OCI-LY7 (cell line): ENCODE results near the gene TMTC1. TPM values are rescaled to one million over a fixed set of nuclear protein-coding genes. Genes with fewer than 3 reads are reported as not detected.

Experiments used
- BruUV-seq: library from RNA; stranded (reverse); fragments of 400-500 nt; replicated peaks from 2 replicates; lab custom pipeline; 2021; lab: Mats Ljungman, UMichigan
- CTCF ChIA-PET: fragments of 300-600 bp; sonication (Branson Sonifier 250); formaldehyde crosslinking; loops from one replicate; lab custom pipeline; 2022; ENCODE audit warnings: antibody characterized with exemption; ENCODE audit not compliant: unreplicated experiment; lab: Charles Lee
- POLR2A ChIA-PET: fragments of 300-600 bp; sonication (Branson Sonifier 250); formaldehyde crosslinking; loops from one replicate; lab custom pipeline; 2022; ENCODE audit warnings: antibody characterized with exemption; lab: Charles Lee
- DNase-seq: peaks from one replicate; pipeline ENCODE4 v3.0.0-alpha.2; 2015; ENCODE audit warnings: low spot score
- H2AFZ ChIP-seq: fragments of 200-600 bp; sonication (generic), shearing (Covaris generic); 2 replicates; pipeline ENCODE4 v1.6.1; 2014; ENCODE audit warnings: mild to moderate bottlenecking, antibody characterized with exemption, low read length, moderate library complexity
- H3K27ac ChIP-seq: fragments of 200-600 bp; sonication (generic); 2 replicates; pipeline ENCODE4 v1.5.1; 2014; ENCODE audit warnings: mixed run types, low read depth, mild to moderate bottlenecking, moderate library complexity, low read length, inconsistent platforms; ENCODE audit not compliant: poor library complexity, severe bottlenecking
- H3K36me3 ChIP-seq: fragments of 200-600 bp; sonication (generic); 2 replicates; pipeline ENCODE4 v1.6.1; 2014; ENCODE audit warnings: mild to moderate bottlenecking, antibody characterized with exemption, low read length, moderate library complexity, mixed read lengths; ENCODE audit not compliant: insufficient read depth
- H3K4me1 ChIP-seq: fragments of 200-600 bp; sonication (generic); 2 replicates; pipeline ENCODE4 v1.5.1; 2014; ENCODE audit warnings: mild to moderate bottlenecking, low read length; ENCODE audit not compliant: insufficient read depth, poor library complexity, severe bottlenecking
- H3K4me2 ChIP-seq: fragments of 200-600 bp; sonication (generic); 2 replicates; pipeline ENCODE4 v1.6.1; 2014; ENCODE audit warnings: mild to moderate bottlenecking, low read length
- H3K4me3 ChIP-seq: fragments of 200-600 bp; sonication (generic); 2 replicates; pipeline ENCODE4 v1.5.1; 2014; ENCODE audit warnings: mild to moderate bottlenecking, low read depth, low read length; ENCODE audit not compliant: poor library complexity, severe bottlenecking
- H3K79me2 ChIP-seq: fragments of 200-600 bp; sonication (generic); 2 replicates; pipeline ENCODE4 v1.6.1; 2016; ENCODE audit warnings: low read depth, mild to moderate bottlenecking, low read length, moderate library complexity, mixed read lengths; ENCODE audit not compliant: insufficient read depth
- H3K9me2 ChIP-seq: fragments of 200-600 bp; sonication (generic); 2 replicates; pipeline ENCODE4 v1.6.1; 2016; ENCODE audit warnings: mild to moderate bottlenecking, low read length, mixed read lengths; ENCODE audit not compliant: insufficient read depth
- H3K9me3 ChIP-seq: fragments of 200-600 bp; sonication (generic); 2 replicates; pipeline ENCODE4 v1.6.1; 2014; ENCODE audit warnings: mild to moderate bottlenecking, mixed run types, low read length, mixed read lengths
- H4K20me1 ChIP-seq: fragments of 200-600 bp; sonication (generic); 2 replicates; pipeline ENCODE4 v1.6.1; 2014; ENCODE audit warnings: mild to moderate bottlenecking, antibody characterized with exemption, low read length, moderate library complexity, mixed read lengths; ENCODE audit not compliant: insufficient read depth
- CTCF ChIP-seq: fragments of 200-600 bp; sonication (generic); conservative IDR thresholded peaks from 2 replicates; pipeline ENCODE4 v1.5.1; 2014; ENCODE audit warnings: mild to moderate bottlenecking, antibody characterized with exemption, low read length, moderate library complexity, mixed read lengths
- EZH2phosphoT487 ChIP-seq: fragments of 200-600 bp; sonication (generic); IDR thresholded peaks from 2 replicates; pipeline ENCODE4 v1.6.1; 2018; ENCODE audit warnings: low read depth, borderline replicate concordance, mild to moderate bottlenecking, mixed run types, antibody characterized with exemption, low read length, moderate library complexity, mixed read lengths
- intact Hi-C: fragments of 100-400 bp; cut with micrococcal nuclease; formaldehyde crosslinking; loops from one replicate; pipeline ENCODE4 v1.10.0; 2022; ENCODE audit not compliant: unreplicated experiment
- total RNA-seq, 2 experiments: library from RNA; depleted of rRNA in 1 of 2; stranded (reverse); fragments of >200 nt in 1 of 2; shearing (Covaris generic) in 1 of 2; gene quantifications; 2 replicates each; pipeline ENCODE4 v1.2.3, GENCODE V29; 2014 to 2022

TMTC1 gene
- total RNA-seq, 2 experiments from 2014 or later, result not detected

- no peak overlapping the region for H3K4me3 ChIP-seq
- no peak overlapping the region for H2AFZ ChIP-seq
- H3K27ac ChIP-seq, result no peak overlapping the region
- ChIA-PET POLR2A (no interaction called here), CTCF (no interaction called here)
- H3K4me1 ChIP-seq, result no peaks in the 10 kb centered on the region
- H3K79me2 ChIP-seq, result no peaks in the 10 kb centered on the region
- DNase-seq, result no peak
- no peaks in the 10 kb centered on the region for H3K9me3 ChIP-seq
- H3K9me2 ChIP-seq, result no peaks in the 10 kb centered on the region
- H4K20me1 ChIP-seq, result no peaks in the 10 kb centered on the region
- intact Hi-C loops, result no loop called here
- no TSS peak for BruUV-seq
- H3K36me3 ChIP-seq, result no peaks in the 10 kb centered on the region
- no peak overlapping the region for H3K4me2 ChIP-seq
- TF ChIP-seq EZH2phosphoT487 (no peak), CTCF (no peak)
Observed at GRCh38 chr12:29688914-29689313, 94.8 kb downstream of the TMTC1 start.

- intact Hi-C loops, result no loop called here
- ChIA-PET POLR2A (no interaction called here), CTCF (no interaction called here)
Observed at GRCh38 chr12:29682088-29682487, 101.7 kb downstream of the TMTC1 start.

GRCh38 chr12:29681370-29681769 is 102.4 kb downstream of the TMTC1 start:
- no peak for DNase-seq
- no peak overlapping the region for H3K4me2 ChIP-seq
- no peak overlapping the region for H3K27ac ChIP-seq
- no peaks in the 10 kb centered on the region for H3K9me2 ChIP-seq
- no peak for TF ChIP-seq EZH2phosphoT487
- no peak for TF ChIP-seq CTCF
- H3K9me3 ChIP-seq, result no peaks in the 10 kb centered on the region
- no peaks in the 10 kb centered on the region for H3K4me1 ChIP-seq
- intact Hi-C loops, result no loop called here
- H2AFZ ChIP-seq, result no peak overlapping the region
- H4K20me1 ChIP-seq, result no peaks in the 10 kb centered on the region
- ChIA-PET CTCF (no interaction called here), POLR2A (no interaction called here)
- no peak overlapping the region for H3K4me3 ChIP-seq
- H3K79me2 ChIP-seq, result no peaks in the 10 kb centered on the region
- BruUV-seq, result no TSS peak
- H3K36me3 ChIP-seq, result no peaks in the 10 kb centered on the region

More at GRCh38 chr12:29682088-29682487, 101.7 kb downstream of the TMTC1 start:
- Histone ChIP-seq H3K4me3 (no peak overlapping the region), H4K20me1 (no peaks in the 10 kb centered on the region), H3K4me1 (no peaks in the 10 kb centered on the region), H3K27ac (no peak overlapping the region), H2AFZ (no peak overlapping the region), H3K9me2 (no peaks in the 10 kb centered on the region), H3K36me3 (no peaks in the 10 kb centered on the region), H3K4me2 (no peak overlapping the region), H3K79me2 (no peaks in the 10 kb centered on the region), H3K9me3 (no peaks in the 10 kb centered on the region)
- no peak for DNase-seq
- TF ChIP-seq CTCF (no peak), EZH2phosphoT487 (no peak)
- BruUV-seq, result no TSS peak
